K562 (cell line): ENCODE data around the gene PCYT1A. TPM values are rescaled to one million over a fixed set of nuclear protein-coding genes. Genes with fewer than 3 reads are reported as not detected.

Experiments used
- ATF7 ChIP-seq: fragments of 450-650 bp; IDR thresholded peaks from 2 replicates; pipeline ENCODE4 v1.7.1; 2014; ENCODE audit warnings: mild to moderate bottlenecking, moderate library complexity
- CEBPB ChIP-seq: fragments of 450-650 bp; IDR thresholded peaks from 2 replicates; pipeline ENCODE4 v1.6.1; 2016; ENCODE audit warnings: missing genetic modification characterization, missing compliant biosample characterization
- CHD4 ChIP-seq: fragments of 200-600 bp; sonication (generic); IDR thresholded peaks from 3 replicates; pipeline ENCODE4 v1.6.1; 2012; ENCODE audit warnings: low read depth, mild to moderate bottlenecking, mixed read lengths, low read length, inconsistent platforms; ENCODE audit not compliant: insufficient read depth, insufficient replicate concordance, poor library complexity, severe bottlenecking
- E2F6 ChIP-seq, 2 experiments: IDR thresholded peaks; 2 replicates each; pipeline ENCODE4 v1.6.1; 2011; ENCODE audit warnings: borderline replicate concordance in 1 of 2, control low read depth in 1 of 2, low read depth in 1 of 2, low read length in 1 of 2, mild to moderate bottlenecking in 1 of 2, mixed read lengths in 1 of 2, moderate library complexity in 1 of 2; ENCODE audit not compliant: insufficient read depth in 1 of 2, insufficient read length in 1 of 2, poor library complexity in 1 of 2, severe bottlenecking in 1 of 2; ENCODE audit errors: extremely low read depth in 1 of 2
- E2F8 ChIP-seq: fragments of 450-650 bp; IDR thresholded peaks from 2 replicates; pipeline ENCODE4 v1.7.1; 2018; ENCODE audit warnings: mild to moderate bottlenecking, low read depth; ENCODE audit not compliant: partially characterized antibody
- KAT7 ChIP-seq: sonication (generic); formaldehyde crosslinking; IDR thresholded peaks from 2 replicates; pipeline ENCODE4 v1.8.0; 2022; ENCODE audit warnings: missing genetic modification reagents, mild to moderate bottlenecking, borderline replicate concordance
- L3MBTL2 ChIP-seq: fragments of 450-650 bp; IDR thresholded peaks from 2 replicates; pipeline ENCODE4 v1.6.1; 2016; ENCODE audit warnings: mild to moderate bottlenecking, moderate library complexity
- NFIC ChIP-seq: fragments of 450-650 bp; IDR thresholded peaks from 2 replicates; pipeline ENCODE4 v1.6.1; 2017; ENCODE audit warnings: mild to moderate bottlenecking, inconsistent platforms
- RBBP5 ChIP-seq: fragments of 200-600 bp; sonication (generic); IDR thresholded peaks from 2 replicates; pipeline ENCODE4 v1.6.1; 2012; ENCODE audit warnings: borderline replicate concordance, mild to moderate bottlenecking, low read length, control low read depth, inconsistent platforms; ENCODE audit not compliant: insufficient read depth, poor library complexity, severe bottlenecking
- TAF1 ChIP-seq: IDR thresholded peaks from 2 replicates; pipeline ENCODE4 v1.6.1; 2011; ENCODE audit warnings: mild to moderate bottlenecking, low read length, moderate library complexity; ENCODE audit not compliant: insufficient read depth, control insufficient read depth, severe bottlenecking; ENCODE audit errors: extremely low read depth
- TFAP4 ChIP-seq: sonication (generic); formaldehyde crosslinking; IDR thresholded peaks from 2 replicates; pipeline ENCODE4 v1.8.0; 2022; ENCODE audit warnings: missing genetic modification reagents, mild to moderate bottlenecking, moderate library complexity, borderline replicate concordance
- ZBTB2 ChIP-seq: fragments of 450-650 bp; IDR thresholded peaks from 2 replicates; pipeline ENCODE4 v1.6.1; 2016; ENCODE audit warnings: antibody characterized with exemption
- ZBTB34 ChIP-seq: fragments of 250-450 bp; sonication (Bioruptor Pico); IDR thresholded peaks from 2 replicates; pipeline ENCODE4 v1.8.0; 2021; ENCODE audit warnings: mild to moderate bottlenecking, moderate library complexity
- ZKSCAN8 ChIP-seq: fragments of 200-800 bp; sonication (Bioruptor generic); IDR thresholded peaks from 2 replicates; pipeline ENCODE4 v1.6.1; 2016; ENCODE audit warnings: missing genetic modification characterization, missing compliant biosample characterization
- ZNF146 ChIP-seq: IDR thresholded peaks from one replicate; pipeline ENCODE4 v1.6.1; 2018; ENCODE audit warnings: missing compliant biosample characterization; ENCODE audit not compliant: unreplicated experiment
- ZNF274 ChIP-seq: IDR thresholded peaks from 2 replicates; pipeline ENCODE4 v1.6.1; 2011; ENCODE audit warnings: low read depth, mild to moderate bottlenecking, low read length, moderate library complexity, borderline replicate concordance
- ZNF41 ChIP-seq: fragments of 250-450 bp; sonication (Bioruptor Pico); conservative IDR thresholded peaks from 2 replicates; pipeline ENCODE4 v1.4.0; 2020; ENCODE audit warnings: mild to moderate bottlenecking
- polyA plus RNA-seq, 8 experiments: library from polyadenylated mRNA; depleted of rRNA in 4 of 8; stranded (reverse) in 5 of 8; unstranded in 3 of 8; fragments of >200 nt; fragmentation: Nextera tagmentation in 2 of 8; fragmentation: Illumina TruSeq in 1 of 8; extraction: Ambion mirVana in 2 of 8; extraction: Trizol in 1 of 8; gene quantifications; 2 replicates each; pipeline versions ENCODE4 v1.2.1 to v1.2.3, GENCODE V29; 2011 to 2014; ENCODE audit warnings: inconsistent platforms in 1 of 8, missing spikeins in 1 of 8
- total RNA-seq, 7 experiments: library from RNA; depleted of rRNA in 6 of 7; stranded (reverse); fragments of >200 nt in 6 of 7; fragmentation: Illumina TruSeq in 2 of 7; extraction: Trizol in 2 of 7; gene quantifications; 2 replicates each; pipeline versions ENCODE4 v1.2.1 to v1.2.3, GENCODE V29; 2011 to 2021; ENCODE audit warnings: low replicate concordance in 1 of 7

Gene PCYT1A
- total and polyA plus RNA-seq, 9 of the 15 experiments (the other 6 are each of a cell fraction or from before 2014, with no cell fraction given): 13.4 to 62.8 (median 49.4) TPM

GRCh38 chr3:196336319-196337145, 49.0 kb upstream of the PCYT1A start (continued):
- TF ChIP-seq TAF1: peak; percentile 25
- TF ChIP-seq RBBP5: no peak
- no peak for TF ChIP-seq ZNF41
- no peak for TF ChIP-seq E2F8
- peak; percentile 28 to 78 for TF ChIP-seq E2F6 (IDR thresholded peaks at IDR 0.05; ENCODE audit: borderline replicate concordance in 1 of 2, extremely low read depth in 1 of 2, insufficient read depth in 1 of 2, insufficient read length in 1 of 2, low read depth in 1 of 2, low read length in 1 of 2, poor library complexity in 1 of 2, severe bottlenecking in 1 of 2)
- TF ChIP-seq ZBTB34 (CRISPR knock-in tag): no peak
- TF ChIP-seq ZNF274: no peak
- TF ChIP-seq L3MBTL2: peak; percentile 63
- TF ChIP-seq NFIC: peak; percentile 82
- TF ChIP-seq TFAP4 (CRISPR knock-in tag): 0 out of 2 replicates have a peak, but pooled peaks have one; percentile 44
- no peak for TF ChIP-seq ZBTB2
- peak; percentile 64 for TF ChIP-seq ATF7
- TF ChIP-seq ZKSCAN8: peak; percentile 60; the same call in 1 of the 2 replicates
- TF ChIP-seq ZNF146 (CRISPR knock-in tag): no peak
- TF ChIP-seq CEBPB (tag): no peak
- TF ChIP-seq CHD4: no peak
- peak; percentile 68; the same call in 1 of the 2 replicates for TF ChIP-seq KAT7 (CRISPR knock-in tag)
